GM12891 (cell line): Measurements from ENCODE around the gene SYCP2L.

Source experiments
- PAX5 ChIP-seq: IDR thresholded peaks from 2 replicates; pipeline ENCODE4 v1.6.1; 2011; ENCODE audit warnings: low read length, moderate library complexity, mild to moderate bottlenecking; ENCODE audit not compliant: insufficient read depth, severe bottlenecking
- POLR2A ChIP-seq: IDR thresholded peaks from 2 replicates; pipeline ENCODE4 v1.6.1; 2011; ENCODE audit warnings: low read depth, low read length, control low read depth
- POLR2AphosphoS5 ChIP-seq: IDR thresholded peaks from 2 replicates; pipeline ENCODE4 v1.6.1; 2011; ENCODE audit warnings: low read depth, low read length, control low read depth
- TAF1 ChIP-seq: IDR thresholded peaks from 2 replicates; pipeline ENCODE4 v1.6.1; 2011; ENCODE audit warnings: low read depth, low read length, control low read depth

- TF ChIP-seq POLR2A (no peak), POLR2AphosphoS5 (no peak), TAF1 (no peak), PAX5 (no peak)
These were observed 85.3 kb downstream of the SYCP2L start for GRCh38 chr6:10972196-10972595.
